ENCODE measurements around the gene IL17RA.

The IL17RA gene

GRCh38 chr22:17110791-17111550 is 26.2 kb downstream of the IL17RA start:
- no peak for DNase-seq
- no peaks in the 10 kb centered on the region for H3K36me3 ChIP-seq
- no peak overlapping the region for H3K4me3 ChIP-seq (ENCODE audit: low read depth, low read length)
- TF ChIP-seq CTCF (IDR thresholded peaks at IDR 0.05; ENCODE audit: low read depth, low read length) = no peak
- no peaks in the 10 kb centered on the region for H3K9me3 ChIP-seq
- no peaks in the 10 kb centered on the region for H3K4me1 ChIP-seq
- H3K27me3 ChIP-seq = no peaks in the 10 kb centered on the region

- no peaks in the 10 kb centered on the region for H3K9me3 ChIP-seq
- H3K4me3 ChIP-seq (ENCODE audit: low read depth, low read length) = no peak overlapping the region
- no peak for TF ChIP-seq CTCF (IDR thresholded peaks at IDR 0.05; ENCODE audit: low read depth, low read length)
- DNase-seq = no peak
- H3K4me1 ChIP-seq = no peaks in the 10 kb centered on the region
- H3K27me3 ChIP-seq = no peaks in the 10 kb centered on the region
- no peaks in the 10 kb centered on the region for H3K36me3 ChIP-seq
Measured at GRCh38 chr22:17112491-17113042, 27.8 kb downstream of the IL17RA start.

- no peaks in the 10 kb centered on the region for H3K4me1 ChIP-seq
- H3K36me3 ChIP-seq = no peaks in the 10 kb centered on the region
- H3K27me3 ChIP-seq = no peaks in the 10 kb centered on the region
- no peak overlapping the region for H3K4me3 ChIP-seq (ENCODE audit: low read depth, low read length)
- no peak for DNase-seq
- TF ChIP-seq CTCF (IDR thresholded peaks at IDR 0.05; ENCODE audit: low read depth, low read length) = no peak
- H3K9me3 ChIP-seq = no peaks in the 10 kb centered on the region
Measured at GRCh38 chr22:17113600-17113999, 28.8 kb downstream of the IL17RA start.

- no peaks in the 10 kb centered on the region for H3K36me3 ChIP-seq
- no peaks in the 10 kb centered on the region for H3K9me3 ChIP-seq
- TF ChIP-seq CTCF (IDR thresholded peaks at IDR 0.05; ENCODE audit: low read depth, low read length) = no peak
- H3K27me3 ChIP-seq = no peaks in the 10 kb centered on the region
- DNase-seq = no peak
- H3K4me1 ChIP-seq = no peaks in the 10 kb centered on the region
- no peak overlapping the region for H3K4me3 ChIP-seq (ENCODE audit: low read depth, low read length)
Measured at GRCh38 chr22:17114173-17114897, 29.5 kb downstream of the IL17RA start.

GRCh38 chr22:17114898-17115235 is 30.1 kb downstream of the IL17RA start:
- no peak for TF ChIP-seq CTCF (IDR thresholded peaks at IDR 0.05; ENCODE audit: low read depth, low read length)
- no peaks in the 10 kb centered on the region for H3K36me3 ChIP-seq
- DNase-seq = no peak
- H3K27me3 ChIP-seq = no peaks in the 10 kb centered on the region
- H3K4me3 ChIP-seq (ENCODE audit: low read depth, low read length) = no peak overlapping the region
- no peaks in the 10 kb centered on the region for H3K9me3 ChIP-seq
- no peaks in the 10 kb centered on the region for H3K4me1 ChIP-seq

- no peaks in the 10 kb centered on the region for H3K4me1 ChIP-seq
- DNase-seq = no peak
Measured at GRCh38 chr22:17115236-17115635, 30.4 kb downstream of the IL17RA start.

More at GRCh38 chr22:17115236-17115635, 30.4 kb downstream of the IL17RA start:
- H3K4me3 ChIP-seq (ENCODE audit: low read depth, low read length) = no peak overlapping the region
- no peaks in the 10 kb centered on the region for H3K27me3 ChIP-seq
- H3K9me3 ChIP-seq = no peaks in the 10 kb centered on the region
- no peaks in the 10 kb centered on the region for H3K36me3 ChIP-seq
- no peak for TF ChIP-seq CTCF (IDR thresholded peaks at IDR 0.05; ENCODE audit: low read depth, low read length)

All from BE2C (cell line).